Calu3 (cell line): ENCODE measurements around the gene BCLAF1. TPM values are rescaled to one million over a fixed set of nuclear protein-coding genes. Genes with fewer than 3 reads are reported as not detected.

ENCODE experiments used
- BruUV-seq: library from RNA; stranded (reverse); fragments of 400-500 nt; replicated peaks from 2 replicates; lab custom pipeline; 2021; lab: Mats Ljungman, UMichigan
- CTCF ChIA-PET: fragments of 300-600 bp; sonication (Branson Sonifier 250); formaldehyde crosslinking; loops from one replicate; lab custom pipeline; 2022; ENCODE audit warnings: antibody characterized with exemption; lab: Charles Lee
- DNase-seq: peaks from one replicate; pipeline ENCODE4 v3.0.0; 2022
- H3K27ac Mint-ChIP-seq: one replicate; pipeline ENCODE4 v1.8.0; 2022; ENCODE audit warnings: mixed read lengths; ENCODE audit not compliant: unreplicated experiment
- H3K27me3 Mint-ChIP-seq: one replicate; pipeline ENCODE4 v1.8.0; 2022; ENCODE audit warnings: mixed read lengths; ENCODE audit not compliant: unreplicated experiment
- H3K36me3 Mint-ChIP-seq: one replicate; pipeline ENCODE4 v1.8.0; 2022; ENCODE audit warnings: mild to moderate bottlenecking, moderate library complexity, mixed read lengths; ENCODE audit not compliant: insufficient read depth, unreplicated experiment
- H3K4me1 Mint-ChIP-seq: one replicate; pipeline ENCODE4 v1.8.0; 2022; ENCODE audit warnings: mild to moderate bottlenecking, low read depth, mixed read lengths; ENCODE audit not compliant: unreplicated experiment
- H3K4me3 Mint-ChIP-seq: one replicate; pipeline ENCODE4 v1.8.0; 2022; ENCODE audit warnings: mild to moderate bottlenecking, low read depth, moderate library complexity, mixed read lengths; ENCODE audit not compliant: unreplicated experiment
- H3K9me3 Mint-ChIP-seq: one replicate; pipeline ENCODE4 v1.8.0; 2022; ENCODE audit warnings: low read depth, mixed read lengths; ENCODE audit not compliant: unreplicated experiment
- intact Hi-C: fragments of 100-400 bp; cut with micrococcal nuclease; formaldehyde crosslinking; loops from one replicate; pipeline ENCODE4 v1.10.0; 2022; ENCODE audit not compliant: unreplicated experiment
- total RNA-seq: library from RNA; stranded (reverse); gene quantifications from 2 replicates; pipeline ENCODE4 v1.2.3, GENCODE V29; 2022
- TF ChIP-seq, protein P1 (sequence below): fragments of 200-600 bp; IDR thresholded peaks from one replicate; pipeline ENCODE4 v1.8.0; 2022; ENCODE audit warnings: antibody characterized with exemption; ENCODE audit not compliant: unreplicated experiment

BCLAF1 gene
- total RNA-seq, 1 experiment from 2014 or later = 154 TPM

GRCh38 chr6:136324686-136325380, 35.2 kb upstream of the BCLAF1 start:
- H3K36me3 Mint-ChIP-seq = no peaks in the 10 kb centered on the region
- H3K4me3 Mint-ChIP-seq = no peak overlapping the region
- intact Hi-C loops = no loop called here
- no peak for DNase-seq
- H3K9me3 Mint-ChIP-seq = no peaks in the 10 kb centered on the region
- no peaks in the 10 kb centered on the region for H3K27me3 Mint-ChIP-seq
- TF ChIP-seq, protein P1, sequence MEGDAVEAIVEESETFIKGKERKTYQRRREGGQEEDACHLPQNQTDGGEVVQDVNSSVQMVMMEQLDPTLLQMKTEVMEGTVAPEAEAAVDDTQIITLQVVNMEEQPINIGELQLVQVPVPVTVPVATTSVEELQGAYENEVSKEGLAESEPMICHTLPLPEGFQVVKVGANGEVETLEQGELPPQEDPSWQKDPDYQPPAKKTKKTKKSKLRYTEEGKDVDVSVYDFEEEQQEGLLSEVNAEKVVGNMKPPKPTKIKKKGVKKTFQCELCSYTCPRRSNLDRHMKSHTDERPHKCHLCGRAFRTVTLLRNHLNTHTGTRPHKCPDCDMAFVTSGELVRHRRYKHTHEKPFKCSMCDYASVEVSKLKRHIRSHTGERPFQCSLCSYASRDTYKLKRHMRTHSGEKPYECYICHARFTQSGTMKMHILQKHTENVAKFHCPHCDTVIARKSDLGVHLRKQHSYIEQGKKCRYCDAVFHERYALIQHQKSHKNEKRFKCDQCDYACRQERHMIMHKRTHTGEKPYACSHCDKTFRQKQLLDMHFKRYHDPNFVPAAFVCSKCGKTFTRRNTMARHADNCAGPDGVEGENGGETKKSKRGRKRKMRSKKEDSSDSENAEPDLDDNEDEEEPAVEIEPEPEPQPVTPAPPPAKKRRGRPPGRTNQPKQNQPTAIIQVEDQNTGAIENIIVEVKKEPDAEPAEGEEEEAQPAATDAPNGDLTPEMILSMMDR = no peak
- no peaks in the 10 kb centered on the region for H3K4me1 Mint-ChIP-seq
- BruUV-seq = no TSS peak
- CTCF ChIA-PET = no interaction called here
- no peak overlapping the region for H3K27ac Mint-ChIP-seq

DNA sequence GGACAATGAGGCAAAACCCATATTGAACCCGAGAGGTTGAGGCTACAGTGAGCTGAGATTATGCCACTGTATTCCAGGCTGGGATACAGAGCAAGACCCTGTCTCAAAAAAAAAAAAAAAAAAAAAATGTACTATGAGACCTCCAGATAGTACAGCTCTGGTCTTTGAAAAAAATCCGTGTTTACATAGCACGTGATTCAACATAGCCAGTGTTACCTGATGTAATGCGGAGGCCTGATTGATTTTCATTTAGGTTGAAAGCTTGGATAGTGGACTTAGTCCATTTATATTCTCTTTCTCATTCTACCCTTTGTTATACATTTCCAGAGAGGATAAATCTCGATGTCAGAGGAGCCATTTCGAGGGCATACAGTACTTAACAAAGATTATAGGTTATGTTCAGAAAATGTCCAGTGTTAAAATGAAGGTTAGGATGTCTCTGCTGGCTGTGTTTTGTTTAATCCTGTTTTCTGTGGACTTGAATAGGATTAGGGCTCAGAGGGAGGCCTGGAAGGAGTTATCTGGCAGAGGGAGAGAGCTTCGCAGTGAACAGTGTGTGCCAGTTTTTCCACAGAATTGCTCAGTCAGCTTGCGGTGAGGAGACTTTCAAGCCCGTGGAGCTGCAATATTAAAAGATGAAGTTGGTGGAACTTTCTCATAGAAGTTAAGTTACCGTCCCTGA, 33.9 kb upstream of the BCLAF1 start:
- Mint-ChIP-seq H3K9me3 (no peaks in the 10 kb centered on the region), H3K4me1 (no peaks in the 10 kb centered on the region), H3K27ac (no peak overlapping the region), H3K4me3 (no peak overlapping the region), H3K27me3 (no peaks in the 10 kb centered on the region), H3K36me3 (no peaks in the 10 kb centered on the region)
- TF ChIP-seq, protein P1 = no peak
- DNase-seq = no peak
- CTCF ChIA-PET = no interaction called here
- intact Hi-C loops = no loop called here
- no TSS peak for BruUV-seq

GRCh38 chr6:136319732-136320131, 30.1 kb upstream of the BCLAF1 start:
- TF ChIP-seq, protein P1 = no peak
- Mint-ChIP-seq H3K27ac (no peak overlapping the region), H3K27me3 (no peaks in the 10 kb centered on the region), H3K4me3 (no peak overlapping the region), H3K36me3 (no peaks in the 10 kb centered on the region), H3K4me1 (no peaks in the 10 kb centered on the region), H3K9me3 (no peaks in the 10 kb centered on the region)
- CTCF ChIA-PET = no interaction called here
- BruUV-seq = no TSS peak
- DNase-seq = no peak
- intact Hi-C loops = loop anchor here (5.0 to 10.0 kb wide), 3 partner anchors 485 to 867 kb away; no protein-coding TSS in a partner anchor

GRCh38 chr6:136318676-136319075, 29.0 kb upstream of the BCLAF1 start:
- TF ChIP-seq, protein P1 = no peak
- Mint-ChIP-seq H3K27ac (no peak overlapping the region), H3K36me3 (no peaks in the 10 kb centered on the region), H3K9me3 (no peaks in the 10 kb centered on the region), H3K27me3 (no peaks in the 10 kb centered on the region), H3K4me3 (no peak overlapping the region), H3K4me1 (no peaks in the 10 kb centered on the region)
- intact Hi-C loops = loop anchor here (5.0 to 10.0 kb wide), 3 partner anchors 484 to 866 kb away; no protein-coding TSS in a partner anchor
- BruUV-seq = no TSS peak
- CTCF ChIA-PET = no interaction called here
- DNase-seq = no peak
